IMR-90 (cell line): ENCODE results near the gene NUP54. TPM values are rescaled to one million over a fixed set of nuclear protein-coding genes. Genes with fewer than 3 reads are reported as not detected.
A peak's percentile ranks its signal among the peaks of the same experiment; 100 is the strongest.

Experiments used
- ATAC-seq: fragments of 200-7000 bp; cut with Tn5 transposase; 2 replicates; pipeline ENCODE4 v1.9.1; 2020; ENCODE audit warnings: low read depth, mild to moderate bottlenecking, moderate library complexity
- BruUV-seq: library from RNA; stranded (reverse); fragments of 400-500 nt; replicated peaks from 2 replicates; lab custom pipeline; 2021; lab: Mats Ljungman, UMichigan
- CTCF ChIA-PET: fragments of 300-600 bp; formaldehyde crosslinking; extraction: SDS; loops from one replicate; lab custom pipeline; 2021; ENCODE audit warnings: antibody characterized with exemption; lab: Yijun Ruan, JAX
- POLR2A ChIA-PET: fragments of 300-600 bp; sonication (Branson Sonifier 250); formaldehyde crosslinking; loops from one replicate; lab custom pipeline; 2022; ENCODE audit warnings: antibody characterized with exemption; ENCODE audit not compliant: unreplicated experiment; lab: Charles Lee
- DNase-seq: peaks from one replicate; pipeline ENCODE4 v3.0.0; 2013
- H2AFZ ChIP-seq: replicated peaks from 2 replicates; pipeline ENCODE3; 2013; ENCODE audit warnings: low read length, mild to moderate bottlenecking; ENCODE audit not compliant: poor library complexity
- H2AK5ac ChIP-seq: 2 replicates; pipeline ENCODE4 v1.6.1; 2013; ENCODE audit warnings: low read depth, low read length, inconsistent platforms
- H2AK9ac ChIP-seq: replicated peaks from 2 replicates; pipeline ENCODE3; 2013; ENCODE audit warnings: mild to moderate bottlenecking, low read depth, low read length, moderate library complexity; ENCODE audit not compliant: poor library complexity
- H2BK120ac ChIP-seq: 2 replicates; pipeline ENCODE4 v1.6.1; 2013; ENCODE audit warnings: low read depth, low read length, inconsistent platforms
- H2BK15ac ChIP-seq: 3 replicates; pipeline ENCODE4 v1.6.1; 2013; ENCODE audit warnings: low read depth, low read length, inconsistent platforms
- H2BK20ac ChIP-seq: 2 replicates; pipeline ENCODE4 v1.6.1; 2013; ENCODE audit warnings: low read depth, mild to moderate bottlenecking, inconsistent platforms, low read length, moderate library complexity
- H2BK5ac ChIP-seq: 2 replicates; pipeline ENCODE4 v1.6.1; 2013; ENCODE audit warnings: mild to moderate bottlenecking, low read depth, low read length, inconsistent platforms; ENCODE audit not compliant: poor library complexity, severe bottlenecking
- H3K14ac ChIP-seq: replicated peaks from 2 replicates; pipeline ENCODE4 v1.6.1; 2013; ENCODE audit warnings: low read depth, low read length, inconsistent platforms
- H3K18ac ChIP-seq: 2 replicates; pipeline ENCODE4 v1.6.1; 2013; ENCODE audit warnings: low read depth, low read length, control low read depth
- H3K23ac ChIP-seq: 2 replicates; pipeline ENCODE4 v1.6.1; 2013; ENCODE audit warnings: low read depth, low read length, inconsistent platforms
- H3K27ac ChIP-seq: 2 replicates; pipeline ENCODE4 v1.5.1; 2013; ENCODE audit warnings: mild to moderate bottlenecking, control low read depth, low read length; ENCODE audit not compliant: insufficient read depth
- H3K27me3 ChIP-seq: 2 replicates; pipeline ENCODE4 v1.6.1; 2013; ENCODE audit warnings: low read length; ENCODE audit not compliant: control insufficient read depth, insufficient read depth
- H3K36me3 ChIP-seq: 2 replicates; pipeline ENCODE4 v1.6.1; 2013; ENCODE audit warnings: low read length, mixed read lengths; ENCODE audit not compliant: control insufficient read depth, insufficient read depth
- H3K4ac ChIP-seq: 2 replicates; pipeline ENCODE4 v1.6.1; 2013; ENCODE audit warnings: low read depth, low read length, inconsistent platforms
- H3K4me1 ChIP-seq: 2 replicates; pipeline ENCODE4 v1.6.1; 2013; ENCODE audit warnings: low read length, mixed read lengths; ENCODE audit not compliant: control insufficient read depth, insufficient read depth
- H3K4me2 ChIP-seq: 2 replicates; pipeline ENCODE4 v1.6.1; 2013; ENCODE audit warnings: low read depth, mild to moderate bottlenecking, control low read depth, low read length, moderate library complexity
- H3K4me3 ChIP-seq: 2 replicates; pipeline ENCODE4 v1.5.1; 2013; ENCODE audit warnings: low read depth, mild to moderate bottlenecking, control low read depth, low read length, moderate library complexity; ENCODE audit not compliant: insufficient read depth
- H3K56ac ChIP-seq: 2 replicates; pipeline ENCODE4 v1.6.1; 2013; ENCODE audit warnings: low read length, inconsistent platforms; ENCODE audit not compliant: insufficient read depth; ENCODE audit errors: extremely low read depth
- H3K79me1 ChIP-seq, 2 experiments: 2 replicates each; pipeline ENCODE4 v1.6.1; 2013; ENCODE audit warnings: low read length in 2 of 2, inconsistent platforms in 1 of 2, low read depth in 1 of 2
- H3K9ac ChIP-seq: 2 replicates; pipeline ENCODE4 v1.6.1; 2013; ENCODE audit warnings: low read depth, low read length, control low read depth
- H3K9me1 ChIP-seq: 2 replicates; pipeline ENCODE4 v1.6.1; 2013; ENCODE audit warnings: low read length, inconsistent platforms; ENCODE audit not compliant: insufficient read depth
- H3K9me3 ChIP-seq: 2 replicates; pipeline ENCODE4 v1.6.1; 2013; ENCODE audit warnings: low read length; ENCODE audit not compliant: control insufficient read depth, insufficient read depth
- H4K20me1 ChIP-seq: 2 replicates; pipeline ENCODE4 v1.6.1; 2013; ENCODE audit warnings: low read length, inconsistent platforms; ENCODE audit not compliant: insufficient read depth
- H4K5ac ChIP-seq: 2 replicates; pipeline ENCODE4 v1.6.1; 2013; ENCODE audit warnings: mild to moderate bottlenecking, low read depth, low read length, control low read depth
- H4K8ac ChIP-seq, 2 experiments: 2 replicates each; pipeline ENCODE4 v1.6.1; 2013; ENCODE audit warnings: low read depth in 2 of 2, low read length in 2 of 2, control low read depth in 1 of 2, inconsistent platforms in 1 of 2
- H4K91ac ChIP-seq: 2 replicates; pipeline ENCODE4 v1.6.1; 2013; ENCODE audit warnings: low read depth, low read length, inconsistent platforms; ENCODE audit not compliant: insufficient read depth
- CTCF ChIP-seq: conservative IDR thresholded peaks from 2 replicates; pipeline ENCODE4 v1.5.1; 2012; ENCODE audit warnings: mild to moderate bottlenecking, low read depth, low read length, improper control_type of control experiment
- ELK1 ChIP-seq: fragments of 150-350 bp; IDR thresholded peaks from 2 replicates; pipeline ENCODE4 v1.6.1; 2016; ENCODE audit warnings: low read depth, mild to moderate bottlenecking, low read length, moderate library complexity, borderline replicate concordance
- MAFK ChIP-seq: IDR thresholded peaks from 2 replicates; pipeline ENCODE4 v1.6.1; 2012; ENCODE audit warnings: low read depth, low read length, improper control_type of control experiment
- MAZ ChIP-seq: IDR thresholded peaks from 2 replicates; pipeline ENCODE4 v1.6.1; 2012; ENCODE audit warnings: low read depth, mild to moderate bottlenecking, low read length, improper control_type of control experiment, moderate library complexity, borderline replicate concordance
- MXI1 ChIP-seq: IDR thresholded peaks from 2 replicates; pipeline ENCODE4 v1.6.1; 2012; ENCODE audit warnings: low read depth, mild to moderate bottlenecking, low read length, moderate library complexity, borderline replicate concordance
- POLR2A ChIP-seq: IDR thresholded peaks from 2 replicates; pipeline ENCODE4 v1.6.1; 2012; ENCODE audit warnings: mild to moderate bottlenecking, low read depth, low read length
- RAD21 ChIP-seq: IDR thresholded peaks from 2 replicates; pipeline ENCODE4 v1.6.1; 2012; ENCODE audit warnings: low read length, improper control_type of control experiment
- WGBS, 2 experiments: methylation state at CpG; one replicate each; pipeline versions ENCODE4 v1.1.5 to v1.1.7; 2013; ENCODE audit warnings: missing lambda C conversion rate in 2 of 2; ENCODE audit not compliant: insufficient read length in 1 of 2; ENCODE audit errors: extremely low coverage in 2 of 2; 5-methylcytosine and 5-hydroxymethylcytosine counted together
- dilution Hi-C: fragments of 300-500 bp; cut with HindIII; formaldehyde crosslinking; loops from one replicate; pipeline ENCODE4 v1.14.3; 2018; ENCODE audit warnings: low sequenced_read_pairs; ENCODE audit not compliant: unreplicated experiment
- in situ Hi-C: fragments of 300-500 bp; cut with MboI; formaldehyde crosslinking; loops from 3 replicates; pipeline ENCODE4 v1.14.3; 2019; ENCODE audit warnings: low sequenced_read_pairs, inconsistent platforms, mixed read lengths
- intact Hi-C: fragments of 100-400 bp; cut with micrococcal nuclease; formaldehyde crosslinking; loops from 2 replicates; pipeline ENCODE4 v1.10.0; 2022
- polyA plus RNA-seq, 3 experiments: library from polyadenylated mRNA; depleted of rRNA; stranded (reverse); fragments of >200 nt; gene quantifications; 2 replicates each; pipeline ENCODE4 v1.2.3, GENCODE V29; 2012; ENCODE audit warnings: low replicate concordance in 1 of 3
- total RNA-seq: library from RNA; depleted of rRNA; stranded (reverse); fragments of >200 nt; gene quantifications from 2 replicates; pipeline ENCODE4 v1.2.3, GENCODE V29; 2012

Gene NUP54
- total and polyA plus RNA-seq, 2 of the 4 experiments (the other 2 are of a cell fraction) = 24.6 to 44.4 TPM

GRCh38 chr4:76188557-76188956 is 40.4 kb upstream of the NUP54 start:
- CTCF ChIA-PET = interaction anchor here (1.2 to 1.4 kb wide), 2 partner anchors 8 to 27 kb away, joined by 4 to 6 read pairs; no protein-coding TSS in a partner anchor
- Histone ChIP-seq H3K9ac (no peak overlapping the region), H2BK15ac (no peak overlapping the region), H3K23ac (no peak overlapping the region), H3K18ac (no peak overlapping the region), H4K91ac (no peak overlapping the region), H2BK20ac (no peak overlapping the region), H3K79me1 (peaks cover 45 to 76% of the 10 kb centered on the region in 2 experiments), H3K9me1 (peaks cover 25% of the 10 kb centered on the region), H3K36me3 (peaks cover 23% of the 10 kb centered on the region), H3K56ac (no peak overlapping the region), H3K9me3 (no peaks in the 10 kb centered on the region), H3K27me3 (no peaks in the 10 kb centered on the region), H3K4ac (0 out of 2 replicates have a peak overlapping the region, but pooled peaks have one; percentile 29), H2AFZ (no peak overlapping the region), H3K27ac (peak overlapping the region; percentile 54; the same call in 1 of the 2 replicates), H3K4me3 (no peak overlapping the region), H4K20me1 (peaks cover 17% of the 10 kb centered on the region), H2AK5ac (no peak overlapping the region), H2BK120ac (no peak overlapping the region), H3K14ac (no peak overlapping the region), H3K4me2 (no peak overlapping the region; the same call in 1 of the 2 replicates), H2AK9ac (no peak overlapping the region), H4K8ac (no peak overlapping the region), H4K5ac (no peak overlapping the region), H3K4me1 (peaks cover 6% of the 10 kb centered on the region), H2BK5ac (no peak overlapping the region)
- POLR2A ChIA-PET = no interaction called here
- TF ChIP-seq MAZ = no peak
- TF ChIP-seq POLR2A = no peak
- TF ChIP-seq RAD21 = no peak
- TF ChIP-seq MXI1 = 0 out of 2 replicates have a peak, but pooled peaks have one; percentile 51
- no peak for TF ChIP-seq CTCF
- TF ChIP-seq ELK1 = no peak
- no peak for TF ChIP-seq MAFK
- 20% methylated on average over 1 of the region's 3 CpGs; no CpG with 5 or more reads in 1 of the 2 experiments for WGBS, 2 experiments
- BruUV-seq = no TSS peak
- intact Hi-C loops (no loop called here), in situ Hi-C loops (loop anchor here (10.0 kb wide), 1 partner anchor 186 kb away; no protein-coding TSS in a partner anchor), dilution Hi-C loops (no loop called here)
- ATAC-seq (peak; percentile 46), DNase-seq (no peak)
